A172 (cell line): Measurements from ENCODE around the gene TFAP2B. TPM values are rescaled to one million over a fixed set of nuclear protein-coding genes. Genes with fewer than 3 reads are reported as not detected.
A peak's percentile ranks its signal among the peaks of the same experiment; 100 is the strongest.

ENCODE experiments used
- DNase-seq: peaks from one replicate; pipeline ENCODE4 v3.0.0-alpha.2; 2015; ENCODE audit warnings: low spot score
- total RNA-seq: library from RNA; depleted of rRNA; stranded (reverse); fragments of >200 nt; shearing (Covaris generic); gene quantifications from 2 replicates; pipeline ENCODE4 v1.2.3, GENCODE V29; 2014; rRNA removed

Gene TFAP2B
- total RNA-seq, result not detected in 2 replicates

GRCh38 chr6:50818673-50819072, at the start of gene TFAP2B:
Gene TFAP2B, plus strand, starts transcription at chr6:50818871. Its CDS starts 21 bp downstream, at chr6:50818892.
- DNase-seq, result no peak

GRCh38 chr6:50778696-50779095, 40.0 kb upstream of the TFAP2B start:
- DNase-seq, result no peak

- DNase-seq, result no peak
Measured at GRCh38 chr6:50780382-50780781, 38.3 kb upstream of the TFAP2B start.

GRCh38 chr6:50785921-50786320, 32.8 kb upstream of the TFAP2B start:
- no peak for DNase-seq

DNA sequence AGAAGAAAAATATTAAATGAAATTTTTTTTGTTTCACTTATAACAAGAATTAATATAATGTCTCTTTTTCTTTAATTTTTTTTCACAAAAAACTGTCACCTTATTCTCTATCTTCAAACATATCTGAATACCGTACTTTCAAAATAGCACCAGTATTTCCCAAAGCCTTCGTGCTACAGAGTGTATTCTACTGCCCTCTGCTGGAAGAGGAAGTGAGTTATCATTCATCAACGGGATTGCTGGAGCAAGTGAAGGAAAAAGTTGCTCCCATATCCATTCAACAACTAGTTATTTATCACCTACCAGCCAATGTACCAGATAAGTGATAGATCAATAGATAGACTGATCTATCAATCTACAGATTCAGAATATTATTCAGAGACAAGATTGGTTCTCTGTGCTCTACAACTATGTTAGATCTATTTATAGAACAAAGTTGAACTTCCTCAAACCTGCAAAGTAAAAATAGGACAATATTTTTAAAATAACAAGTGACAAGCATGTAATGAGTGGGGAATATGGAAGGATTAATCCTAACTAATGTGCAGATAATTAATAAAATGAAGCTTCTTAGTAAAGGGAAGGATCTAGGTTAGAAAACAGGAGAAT, 26.7 kb upstream of the TFAP2B start:
- DNase-seq, result peak; percentile 33

DNA sequence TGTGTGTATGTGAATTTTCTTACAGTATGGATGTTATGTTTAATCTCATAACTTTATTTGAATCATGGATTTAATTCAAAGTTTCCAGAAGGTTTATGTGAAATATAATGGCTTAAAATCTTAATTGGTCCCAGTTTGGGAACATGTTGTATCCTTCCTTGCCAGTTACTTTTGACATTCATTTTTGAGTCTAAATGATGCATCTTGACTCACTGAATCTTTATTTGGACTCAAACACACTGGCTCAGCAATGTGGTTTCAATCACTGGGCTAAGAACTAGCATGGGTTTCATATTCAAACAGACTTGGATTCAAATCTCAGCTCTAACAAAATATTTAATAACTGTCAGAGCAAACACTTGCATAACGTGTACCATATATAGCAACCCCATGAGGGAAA, 25.9 kb upstream of the TFAP2B start:
- DNase-seq, result no peak

DNA sequence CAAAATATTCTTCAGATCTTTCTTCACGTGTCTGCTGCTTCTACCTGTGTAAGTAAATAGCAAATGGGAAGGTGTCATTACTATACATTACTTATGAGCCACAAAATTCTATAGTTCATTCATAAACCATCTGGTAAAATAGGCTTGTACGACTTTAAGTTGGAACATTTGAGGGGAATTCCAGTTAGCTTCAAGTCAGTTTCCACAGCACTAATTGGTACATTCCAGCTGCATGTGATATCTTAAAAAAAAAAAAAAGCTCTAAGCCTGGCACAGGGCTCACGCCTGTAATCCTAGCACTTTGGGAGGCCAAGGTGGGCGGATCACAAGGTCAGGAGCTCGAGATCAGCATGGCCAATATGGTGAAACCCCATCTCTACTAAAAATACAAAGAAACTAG, 23.1 kb upstream of the TFAP2B start:
- DNase-seq, result no peak

- DNase-seq, result no peak
Measured at GRCh38 chr6:50804283-50804682, 14.4 kb upstream of the TFAP2B start.

DNA sequence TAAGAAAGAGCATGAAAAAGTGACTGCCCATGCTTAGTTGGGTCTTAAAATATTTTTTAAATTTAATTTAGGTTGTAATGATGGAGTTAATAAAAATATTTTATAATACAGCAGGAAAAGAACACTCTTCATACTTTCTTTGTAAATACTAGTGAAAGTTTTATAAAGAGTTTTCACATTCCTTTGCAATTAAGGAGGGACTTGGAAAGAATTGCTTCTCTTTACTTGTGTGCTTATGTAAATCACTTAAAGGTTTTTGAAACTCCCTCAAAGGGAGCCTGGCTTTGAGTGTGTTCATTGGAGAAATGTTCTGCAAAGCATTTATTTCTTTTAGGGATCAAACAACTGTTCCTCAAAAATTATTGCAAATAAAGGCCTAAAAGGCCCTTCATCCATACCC, 11.6 kb upstream of the TFAP2B start:
- DNase-seq, result no peak

- DNase-seq, result no peak
Measured at GRCh38 chr6:50815436-50816114, 3.1 kb upstream of the TFAP2B start.

DNA sequence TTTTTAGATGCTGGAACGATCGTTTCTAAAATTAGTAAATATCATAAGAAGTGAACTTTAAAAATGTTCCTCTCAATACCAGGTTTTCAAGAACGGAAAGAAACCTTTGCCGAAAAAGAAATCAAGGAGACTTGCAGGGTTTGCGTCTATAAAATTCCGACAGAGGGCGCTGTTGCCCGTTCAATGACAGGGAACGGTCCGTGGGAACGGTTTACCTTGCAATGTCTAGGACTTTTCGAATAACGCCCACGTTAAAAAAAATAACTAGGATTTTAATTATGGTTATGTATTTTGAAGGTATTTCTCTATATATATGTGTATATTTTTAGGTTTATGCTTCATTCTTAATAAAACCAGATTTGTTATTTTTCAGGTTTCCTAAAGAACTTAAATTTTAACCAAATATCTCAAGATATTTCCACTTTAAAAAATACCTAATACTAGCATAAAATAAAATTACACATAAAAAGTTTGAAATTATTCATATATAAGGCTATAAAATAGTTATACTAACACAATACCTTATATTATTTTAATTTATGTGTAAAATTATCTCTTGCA, 2.5 kb upstream of the TFAP2B start:
- DNase-seq, result peak; percentile 21

GRCh38 chr6:50816947-50817645, 1.6 kb upstream of the TFAP2B start:
- no peak for DNase-seq

DNA sequence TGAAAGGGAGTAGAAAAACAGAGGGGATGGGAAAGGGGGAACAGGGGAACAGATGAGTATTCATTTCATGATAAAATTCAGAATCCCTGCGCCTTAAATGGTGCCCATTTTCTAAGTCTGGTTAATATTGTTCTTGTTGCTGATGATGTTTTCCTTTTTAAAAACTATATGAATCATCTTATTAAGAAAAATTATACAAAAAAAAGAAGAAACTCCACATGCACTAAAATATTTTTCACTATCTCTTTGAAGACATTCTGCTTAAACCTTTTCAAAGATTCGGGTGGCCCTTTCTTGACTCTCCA, 1.1 kb upstream of the TFAP2B start:
- DNase-seq, result no peak

GRCh38 chr6:50818020-50818419, 651 bp upstream of the TFAP2B start:
- DNase-seq, result no peak

DNA sequence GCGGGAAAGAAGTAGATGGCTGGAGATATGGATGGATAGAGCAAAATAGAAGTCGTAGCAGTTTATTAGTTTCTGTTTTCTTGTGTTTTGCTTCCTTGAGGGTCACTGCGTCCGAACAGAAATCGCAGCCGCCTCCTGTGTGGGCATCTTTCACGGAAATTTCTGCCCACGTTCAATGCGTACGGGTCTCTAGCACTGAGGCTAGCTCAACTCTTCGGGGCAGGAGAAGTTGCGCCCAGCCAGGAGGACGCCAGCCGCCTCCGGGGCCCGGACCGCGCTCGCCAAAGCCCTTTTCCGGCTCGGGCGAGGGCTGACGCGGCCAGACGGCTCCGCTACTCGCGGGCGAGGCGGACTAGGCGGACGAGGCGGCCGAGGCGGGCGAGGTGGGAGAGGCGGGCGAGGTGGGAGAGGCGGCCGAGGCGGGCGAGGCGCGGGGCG, 814 bp downstream of the TFAP2B start:
- DNase-seq, result no peak

GRCh38 chr6:50819904-50820868, 1.5 kb downstream of the TFAP2B start:
- no peak for DNase-seq

GRCh38 chr6:50820869-50821264, 2.2 kb downstream of the TFAP2B start:
- no peak for DNase-seq

GRCh38 chr6:50821441-50822077, 2.9 kb downstream of the TFAP2B start:
- DNase-seq, result no peak

DNA sequence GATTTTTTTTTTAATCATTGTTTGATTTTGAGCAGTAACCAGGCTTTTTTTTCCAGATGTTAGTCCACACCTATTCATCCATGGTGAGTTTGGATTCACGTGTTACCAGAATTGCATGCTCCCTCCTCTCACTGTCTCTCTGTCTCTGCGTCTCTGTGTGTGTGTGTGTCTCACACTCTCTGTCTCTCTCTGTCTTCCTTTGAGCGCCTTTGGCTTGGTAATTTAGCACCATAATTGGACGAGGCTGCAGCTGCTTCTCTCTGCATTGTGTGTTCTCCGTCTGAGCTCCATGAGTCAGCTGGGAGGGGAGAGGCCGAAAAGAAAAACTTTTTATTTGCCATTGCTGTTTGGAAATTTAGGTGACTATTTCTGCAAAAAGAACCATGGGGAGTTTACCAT, 3.4 kb downstream of the TFAP2B start:
- DNase-seq, result no peak

DNA sequence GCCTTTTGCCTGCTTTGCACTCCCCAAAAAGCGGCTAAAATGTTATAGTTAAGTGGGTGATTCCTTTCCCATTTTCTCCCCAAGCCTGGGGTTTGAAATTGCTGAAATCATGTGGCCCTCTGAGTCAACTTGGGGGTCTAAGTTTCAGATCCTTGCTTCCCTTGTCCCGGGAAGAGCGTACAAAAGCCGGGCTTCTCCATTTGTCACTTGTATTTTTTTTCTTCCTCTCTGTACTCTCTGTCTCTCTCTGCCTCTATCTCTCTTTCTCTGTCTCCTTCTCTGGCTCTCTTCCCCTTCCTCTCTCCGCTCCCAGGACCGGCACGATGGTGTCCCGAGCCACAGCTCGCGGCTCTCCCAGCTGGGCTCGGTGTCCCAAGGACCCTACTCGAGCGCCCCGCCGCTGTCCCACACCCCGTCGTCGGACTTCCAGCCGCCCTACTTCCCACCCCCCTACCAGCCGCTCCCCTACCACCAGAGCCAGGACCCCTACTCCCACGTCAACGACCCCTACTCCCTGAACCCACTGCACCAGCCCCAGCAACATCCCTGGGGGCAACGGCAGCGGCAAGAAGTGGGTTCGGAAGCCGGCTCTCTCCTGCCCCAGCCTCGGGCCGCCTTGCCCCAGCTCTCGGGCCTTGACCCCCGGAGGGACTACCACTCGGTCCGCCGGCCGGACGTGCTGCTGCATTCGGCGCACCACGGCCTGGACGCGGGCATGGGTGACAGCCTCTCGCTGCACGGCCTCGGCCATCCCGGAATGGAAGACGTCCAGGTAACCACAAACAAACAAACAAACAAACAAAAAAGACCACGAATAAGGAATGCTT, 4.6 kb downstream of the TFAP2B start:
- no peak for DNase-seq
